ENCODE results near the gene FGF21. TPM values are rescaled to one million over a fixed set of nuclear protein-coding genes. Genes with fewer than 3 reads are reported as not detected.

The FGF21 gene
- total and polyA plus RNA-seq, 8 donors = not detected

DNA sequence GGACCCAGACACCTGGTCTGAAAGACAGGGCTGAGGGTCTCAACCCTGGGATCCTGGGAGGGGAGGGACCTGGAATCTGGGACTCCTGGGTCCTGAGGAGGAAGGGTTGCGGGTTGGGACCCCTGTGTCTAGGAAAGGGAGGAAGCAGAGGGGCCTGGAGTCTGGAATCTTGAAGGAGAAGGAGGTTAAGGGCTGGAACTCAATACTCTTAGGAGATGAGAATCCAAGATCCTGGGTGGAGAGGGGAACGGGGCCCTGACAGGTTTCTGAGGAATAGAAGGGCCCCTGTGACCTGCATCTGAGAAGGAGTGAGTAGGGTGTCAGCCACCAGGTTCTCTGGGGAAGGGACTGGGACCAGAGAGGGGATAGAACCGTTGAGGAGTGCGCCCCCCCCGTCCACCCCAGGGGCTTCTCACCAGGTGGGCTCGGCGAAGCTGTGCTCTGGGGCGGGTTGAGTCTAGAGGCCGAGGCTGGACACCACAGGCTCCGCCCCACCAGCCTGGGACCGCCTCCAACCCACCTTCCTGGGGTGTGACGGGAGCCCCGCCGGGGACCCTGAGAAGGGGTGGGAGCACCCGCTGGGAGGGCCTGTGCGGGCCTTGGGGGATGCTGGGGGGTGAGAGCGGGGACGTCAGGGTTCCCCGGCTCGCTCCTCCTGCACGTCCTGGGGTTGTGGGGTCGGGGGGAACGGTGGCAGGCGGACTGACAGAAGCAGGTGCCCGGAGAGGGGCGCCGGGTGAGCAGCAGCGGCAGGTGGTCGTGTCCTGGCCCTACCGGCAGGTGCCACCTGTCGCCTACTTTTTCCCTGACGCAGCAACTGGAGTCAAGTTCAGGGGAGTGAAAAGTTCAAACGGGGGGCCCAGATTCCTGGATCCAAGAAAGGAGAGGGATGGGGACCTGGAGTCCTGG, 35.8 kb upstream of the FGF21 start, which contains the start of gene MAMSTR:
Gene MAMSTR (minus strand): TSS at position 463 of the 909 bp plus-strand sequence. CDS start 694 bp downstream, outside the sequence.
- H3K4me1 ChIP-seq = peaks cover 33 to 74% (median 46%) of the 10 kb centered on the region in 4 donors
- DNase-seq = peak in 1 of 2 donors; percentile 77
- TF ChIP-seq EP300 (IDR thresholded peaks at IDR 0.05) (no peak), POLR2AphosphoS5 (IDR thresholded peaks at IDR 0.05) (no peak), POLR2A (IDR thresholded peaks at IDR 0.05) (no peak), CTCF (IDR thresholded peaks at IDR 0.05) (no peak)
- peak within 1 kb of the TSS; percentile 48 to 60 (median 54) for H3K4me3 ChIP-seq
- H3K27me3 ChIP-seq = no peaks in the 10 kb centered on the region
- peaks cover 0 to 4% (median 0%) of the 10 kb centered on the region in 4 donors for H3K36me3 ChIP-seq
- H3K9me3 ChIP-seq = no peaks in the 10 kb centered on the region
- peak within 1 kb of the TSS in 4 of 5 donors; percentile 84 to 93 (median 90) for H3K27ac ChIP-seq
- WGBS, 5 donors = 37 to 68% (median 60%) methylated on average over 23 to 33 of the region's 33 CpGs
- intact Hi-C loops (cut with DNase I; ENCODE audit: low total_unique reads) = no loop called here

- H3K4me3 ChIP-seq = peak overlapping the region; percentile 48 to 60 (median 54)
These were observed 35.1 kb upstream of the FGF21 start for GRCh38 chr19:48720251-48720612.

GRCh38 chr19:48720613-48721296, 34.6 kb upstream of the FGF21 start:
- no peaks in the 10 kb centered on the region for H3K27me3 ChIP-seq
- peaks cover 0 to 4% (median 0%) of the 10 kb centered on the region in 4 donors for H3K36me3 ChIP-seq
- TF ChIP-seq EP300 (IDR thresholded peaks at IDR 0.05) (no peak), CTCF (IDR thresholded peaks at IDR 0.05) (no peak), POLR2AphosphoS5 (IDR thresholded peaks at IDR 0.05) (peak; percentile 50 to 80 (median 56)), POLR2A (IDR thresholded peaks at IDR 0.05) (no peak)
- H3K27ac ChIP-seq = peak overlapping the region; percentile 84 to 93 (median 89)
- intact Hi-C loops (cut with DNase I; ENCODE audit: low total_unique reads) = no loop called here
- DNase-seq = peak; percentile 97 to 100
- no peaks in the 10 kb centered on the region for H3K9me3 ChIP-seq
- H3K4me1 ChIP-seq = peaks cover 27 to 73% (median 41%) of the 10 kb centered on the region in 4 donors
- peak overlapping the region; percentile 48 to 60 (median 54) for H3K4me3 ChIP-seq
- 7 to 19% (median 8%) methylated on average over 31 to 42 of the region's 42 CpGs for WGBS, 5 donors

More at GRCh38 chr19:48720251-48720612, 35.1 kb upstream of the FGF21 start:
- Histone ChIP-seq H3K4me1 (peaks cover 32 to 74% (median 43%) of the 10 kb centered on the region in 4 donors), H3K27me3 (no peaks in the 10 kb centered on the region), H3K9me3 (no peaks in the 10 kb centered on the region), H3K27ac (peak overlapping the region in 4 of 5 donors; percentile 84 to 93 (median 90)), H3K36me3 (peaks cover 0 to 4% (median 0%) of the 10 kb centered on the region in 4 donors)
- no peak for DNase-seq
- intact Hi-C loops (cut with DNase I; ENCODE audit: low total_unique reads) = no loop called here
- TF ChIP-seq CTCF (IDR thresholded peaks at IDR 0.05) = no peak
- TF ChIP-seq POLR2AphosphoS5 (IDR thresholded peaks at IDR 0.05) = no peak
- TF ChIP-seq EP300 (IDR thresholded peaks at IDR 0.05) = no peak
- no peak for TF ChIP-seq POLR2A (IDR thresholded peaks at IDR 0.05)
- 15 to 30% (median 20%) methylated on average over 9 to 12 of the region's 12 CpGs for WGBS, 5 donors

DNA sequence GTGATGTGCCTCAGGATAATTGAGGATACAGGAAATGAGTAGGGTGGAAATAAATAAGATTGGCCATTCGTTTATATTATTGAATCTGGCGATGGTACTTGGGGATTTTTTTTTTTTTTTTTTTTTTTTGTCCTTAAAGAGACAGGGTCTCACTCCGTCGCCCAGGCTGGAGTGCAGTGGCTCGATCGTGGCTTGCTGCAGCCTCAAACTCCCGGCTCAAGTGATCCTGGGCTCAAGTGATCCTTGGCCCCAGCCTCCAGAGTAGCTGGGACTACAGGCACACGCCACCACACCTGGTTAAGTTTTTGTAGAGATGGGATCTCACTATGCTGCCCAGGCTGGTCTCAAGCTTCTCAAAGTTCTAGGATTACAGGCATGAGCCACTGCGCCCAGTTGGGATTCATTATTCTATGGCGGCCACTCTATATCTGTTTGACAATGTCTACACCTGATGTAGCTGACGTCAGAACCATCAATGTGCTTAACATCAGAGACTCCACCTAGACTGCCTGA, 33.1 kb upstream of the FGF21 start:
- intact Hi-C loops (cut with DNase I; ENCODE audit: low total_unique reads) = no loop called here
- TF ChIP-seq POLR2A (IDR thresholded peaks at IDR 0.05) (no peak), EP300 (IDR thresholded peaks at IDR 0.05) (no peak), POLR2AphosphoS5 (IDR thresholded peaks at IDR 0.05) (no peak), CTCF (IDR thresholded peaks at IDR 0.05) (no peak)
- WGBS, 5 donors = 78 to 86% (median 81%) methylated on average over 11 of the region's 11 CpGs
- peaks cover 0 to 6% (median 2%) of the 10 kb centered on the region in 4 donors for H3K36me3 ChIP-seq
- DNase-seq = no peak
- H3K9me3 ChIP-seq = no peaks in the 10 kb centered on the region
- no peak overlapping the region for H3K4me3 ChIP-seq
- no peak overlapping the region for H3K27ac ChIP-seq
- peaks cover 13 to 58% (median 29%) of the 10 kb centered on the region in 4 donors for H3K4me1 ChIP-seq
- H3K27me3 ChIP-seq = no peaks in the 10 kb centered on the region
